Measurements from ENCODE around the gene JAK1.

DNA sequence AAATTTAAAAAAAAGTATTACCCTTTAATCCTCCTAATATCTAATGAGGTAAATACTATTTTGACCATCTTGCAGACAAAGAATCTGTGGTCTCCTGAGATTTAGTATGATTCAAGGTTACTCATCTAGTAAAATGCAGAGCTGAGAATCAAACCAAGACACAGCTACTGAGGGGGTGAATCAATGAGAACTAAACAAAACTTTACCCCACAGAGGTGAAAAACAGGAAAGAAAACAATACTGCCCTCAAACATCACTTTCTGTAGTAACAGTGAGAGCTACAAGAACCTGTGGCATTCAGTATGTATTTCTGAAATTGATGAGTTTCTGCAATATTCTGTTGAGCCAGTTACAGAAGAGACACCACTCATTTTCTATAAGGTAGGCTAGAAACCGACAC, 85.1 kb downstream of the JAK1 start:
- TF ChIP-seq, protein P1, sequence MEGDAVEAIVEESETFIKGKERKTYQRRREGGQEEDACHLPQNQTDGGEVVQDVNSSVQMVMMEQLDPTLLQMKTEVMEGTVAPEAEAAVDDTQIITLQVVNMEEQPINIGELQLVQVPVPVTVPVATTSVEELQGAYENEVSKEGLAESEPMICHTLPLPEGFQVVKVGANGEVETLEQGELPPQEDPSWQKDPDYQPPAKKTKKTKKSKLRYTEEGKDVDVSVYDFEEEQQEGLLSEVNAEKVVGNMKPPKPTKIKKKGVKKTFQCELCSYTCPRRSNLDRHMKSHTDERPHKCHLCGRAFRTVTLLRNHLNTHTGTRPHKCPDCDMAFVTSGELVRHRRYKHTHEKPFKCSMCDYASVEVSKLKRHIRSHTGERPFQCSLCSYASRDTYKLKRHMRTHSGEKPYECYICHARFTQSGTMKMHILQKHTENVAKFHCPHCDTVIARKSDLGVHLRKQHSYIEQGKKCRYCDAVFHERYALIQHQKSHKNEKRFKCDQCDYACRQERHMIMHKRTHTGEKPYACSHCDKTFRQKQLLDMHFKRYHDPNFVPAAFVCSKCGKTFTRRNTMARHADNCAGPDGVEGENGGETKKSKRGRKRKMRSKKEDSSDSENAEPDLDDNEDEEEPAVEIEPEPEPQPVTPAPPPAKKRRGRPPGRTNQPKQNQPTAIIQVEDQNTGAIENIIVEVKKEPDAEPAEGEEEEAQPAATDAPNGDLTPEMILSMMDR (IDR thresholded peaks at IDR 0.05; ENCODE audit: low read length), result no peak
- TF ChIP-seq EZH2phosphoT487 (IDR thresholded peaks at IDR 0.05; ENCODE audit: low read length) (no peak), EZH2 (optimal IDR thresholded peaks at IDR 0.05; ENCODE audit: low read depth, low read length) (no peak)

Data from MM.1S (cell line).